Measurements from ENCODE around the gene THAP6.

The THAP6 gene

GRCh38 chr4:75567725-75568124 is 53.5 kb downstream of the THAP6 start:
- Histone ChIP-seq H3K9me3 (ENCODE audit: control insufficient read depth, insufficient read depth, low read length) (no peaks in the 10 kb centered on the region), H3K4me1 (ENCODE audit: control insufficient read depth, insufficient read depth, low read length) (no peaks in the 10 kb centered on the region), H3K4me3 (ENCODE audit: low read length) (no peak overlapping the region), H3K36me3 (ENCODE audit: control insufficient read depth, insufficient read depth, low read length) (no peaks in the 10 kb centered on the region), H3K27me3 (ENCODE audit: control insufficient read depth, insufficient read depth, low read length) (no peaks in the 10 kb centered on the region), H3K27ac (ENCODE audit: low read length) (no peak overlapping the region)
- WGBS (ENCODE audit: insufficient coverage, insufficient read length): no CpG with 5 or more reads among the region's 2 CpGs
- DNase-seq (ENCODE audit: low read depth, low spot score): no peak
